SJCRH30 (cell line): ENCODE measurements around the gene CCSER2. TPM values are rescaled to one million over a fixed set of nuclear protein-coding genes. Genes with fewer than 3 reads are reported as not detected.
A peak's percentile ranks its signal among the peaks of the same experiment; 100 is the strongest.
"Not testable (repeated sequence)": the region's sequence is repeated elsewhere in the genome, so short reads cannot be mapped to it uniquely, and the experiment has no call there.

Source experiments
- DNase-seq, 2 experiments: peaks; one replicate each; pipeline ENCODE4 v3.0.0-alpha.2; 2015 to 2020
- H3K27ac ChIP-seq: fragments of 250-450 bp; sonication (Bioruptor Pico); 2 replicates; pipeline ENCODE4 v1.5.1; 2020; ENCODE audit warnings: mild to moderate bottlenecking, moderate library complexity
- H3K27me3 ChIP-seq: fragments of 250-450 bp; sonication (Bioruptor Pico); 2 replicates; pipeline ENCODE4 v1.5.1; 2020; ENCODE audit warnings: mild to moderate bottlenecking, moderate library complexity
- H3K36me3 ChIP-seq: fragments of 250-450 bp; sonication (Bioruptor Pico); 2 replicates; pipeline ENCODE4 v1.5.1; 2020; ENCODE audit warnings: mild to moderate bottlenecking, moderate library complexity
- H3K4me1 ChIP-seq: fragments of 250-450 bp; sonication (Bioruptor Pico); 2 replicates; pipeline ENCODE4 v1.5.1; 2020; ENCODE audit warnings: mild to moderate bottlenecking, moderate library complexity
- H3K4me3 ChIP-seq: fragments of 250-450 bp; sonication (Bioruptor Pico); 2 replicates; pipeline ENCODE4 v1.5.1; 2020; ENCODE audit warnings: mild to moderate bottlenecking, moderate library complexity
- H3K9me3 ChIP-seq: fragments of 250-450 bp; sonication (Bioruptor Pico); replicated peaks from 2 replicates; pipeline ENCODE4 v1.5.1; 2020; ENCODE audit warnings: mild to moderate bottlenecking, moderate library complexity
- total RNA-seq: library from RNA; depleted of rRNA; stranded (reverse); fragments of >200 nt; shearing (Covaris generic); gene quantifications from 2 replicates; pipeline ENCODE4 v1.2.3, GENCODE V29; 2014

Gene CCSER2
- total RNA-seq, 1 experiment from 2014 or later: 16.5 TPM

- Histone ChIP-seq H3K27ac (no peak overlapping the region), H3K4me1 (no peaks in the 10 kb centered on the region), H3K36me3 (no peaks in the 10 kb centered on the region), H3K4me3 (no peak overlapping the region), H3K27me3 (no peaks in the 10 kb centered on the region), H3K9me3 (no peaks in the 10 kb centered on the region)
- no peak for DNase-seq
Observed at GRCh38 chr10:84407388-84408049, 79.1 kb downstream of the CCSER2 start.

DNA sequence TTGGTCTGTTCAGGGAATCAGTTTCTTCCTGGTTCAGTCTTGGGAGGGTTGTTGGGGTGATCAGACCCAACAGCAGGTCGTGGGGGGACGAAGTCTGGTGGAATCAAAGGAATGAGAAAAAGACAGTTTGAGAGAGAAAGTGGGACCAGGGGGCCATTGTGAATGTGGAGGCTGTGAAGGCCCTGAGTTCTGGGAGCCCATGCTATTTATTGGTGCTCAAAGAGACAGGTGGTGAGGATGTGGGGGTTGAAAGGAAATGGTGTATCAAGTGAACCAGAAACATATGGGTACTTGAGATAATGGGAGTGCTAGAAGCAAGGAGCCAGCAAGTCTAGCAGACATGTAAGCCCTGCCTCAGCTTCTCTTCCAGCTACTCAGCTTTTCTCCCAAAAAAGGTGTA lies 84.1 kb downstream of the CCSER2 start:
- no peak for DNase-seq
- H3K36me3 ChIP-seq: no peaks in the 10 kb centered on the region
- H3K9me3 ChIP-seq: 0 out of 2 replicates have a peak, but pooled peaks cover 3% of the 10 kb centered on the region
- no peak overlapping the region for H3K27ac ChIP-seq
- no peaks in the 10 kb centered on the region for H3K27me3 ChIP-seq
- H3K4me1 ChIP-seq: no peaks in the 10 kb centered on the region
- no peak overlapping the region for H3K4me3 ChIP-seq

GRCh38 chr10:84414110-84414509 lies 85.7 kb downstream of the CCSER2 start:
- H3K9me3 ChIP-seq, H3K27ac ChIP-seq, H3K27me3 ChIP-seq, DNase-seq, H3K4me3 ChIP-seq, H3K36me3 ChIP-seq, H3K4me1 ChIP-seq: not testable (repeated sequence)

GRCh38 chr10:84415539-84416244 lies 87.3 kb downstream of the CCSER2 start:
- H3K9me3 ChIP-seq: 0 out of 2 replicates have a peak, but pooled peaks cover 3% of the 10 kb centered on the region
- no peak overlapping the region for H3K4me3 ChIP-seq
- DNase-seq: no peak
- H3K27me3 ChIP-seq: no peaks in the 10 kb centered on the region
- no peak overlapping the region for H3K27ac ChIP-seq
- no peaks in the 10 kb centered on the region for H3K36me3 ChIP-seq
- no peaks in the 10 kb centered on the region for H3K4me1 ChIP-seq

DNA sequence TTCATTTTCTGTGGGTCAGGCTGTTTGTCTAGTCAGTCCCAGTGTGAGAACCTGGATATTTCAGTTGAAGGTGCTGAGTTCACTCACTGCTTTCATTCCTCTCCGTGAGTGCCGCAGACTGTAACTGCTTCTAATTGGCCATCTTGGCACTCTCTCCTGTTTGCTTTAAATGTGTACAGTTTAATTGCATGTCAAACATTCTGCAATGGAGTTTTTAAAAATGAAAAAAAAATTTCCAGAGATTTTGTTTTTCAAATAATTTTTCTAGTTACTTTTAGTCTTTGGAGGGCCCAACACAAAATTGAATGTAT lies 87.8 kb downstream of the CCSER2 start:
- no peaks in the 10 kb centered on the region for H3K36me3 ChIP-seq
- H3K27ac ChIP-seq: no peak overlapping the region
- H3K27me3 ChIP-seq: no peaks in the 10 kb centered on the region
- no peak overlapping the region for H3K4me3 ChIP-seq
- 0 out of 2 replicates have a peak, but pooled peaks cover 3% of the 10 kb centered on the region for H3K9me3 ChIP-seq
- DNase-seq: no peak
- no peaks in the 10 kb centered on the region for H3K4me1 ChIP-seq

- no peak overlapping the region for H3K27ac ChIP-seq
- H3K4me1 ChIP-seq: peaks cover 5% of the 10 kb centered on the region; the same call in 1 of the 2 replicates
- DNase-seq: no peak
- no peaks in the 10 kb centered on the region for H3K9me3 ChIP-seq
- no peaks in the 10 kb centered on the region for H3K36me3 ChIP-seq
- H3K27me3 ChIP-seq: no peaks in the 10 kb centered on the region
- H3K4me3 ChIP-seq: no peak overlapping the region
Observed at GRCh38 chr10:84423719-84424118, 95.3 kb downstream of the CCSER2 start.

DNA sequence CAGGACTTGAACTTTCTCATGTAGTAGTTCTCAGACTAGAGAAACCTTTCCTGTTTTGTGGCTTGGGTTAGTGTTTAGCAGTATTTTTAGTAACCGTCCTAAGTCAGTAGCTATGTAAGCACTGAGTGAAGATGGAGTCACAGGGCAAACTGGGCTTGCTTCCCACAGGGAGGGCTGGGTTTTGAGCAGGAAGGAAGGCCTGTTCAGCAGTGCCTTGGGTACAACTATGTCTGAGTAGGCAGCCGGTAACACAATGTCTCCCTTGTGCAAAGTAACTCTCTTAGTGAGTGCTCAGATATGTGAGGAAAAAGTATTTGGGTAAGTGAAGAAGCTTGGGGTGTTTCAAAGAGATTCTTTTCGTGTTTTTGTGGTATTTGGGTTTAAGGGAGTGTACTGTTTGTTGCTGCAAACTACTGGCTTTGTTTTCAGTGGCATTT lies 96.4 kb downstream of the CCSER2 start:
- Histone ChIP-seq H3K36me3 (no peaks in the 10 kb centered on the region), H3K27ac (peak overlapping the region; percentile 43), H3K4me3 (0 out of 2 replicates have a peak overlapping the region, but pooled peaks have one; percentile 10), H3K9me3 (no peaks in the 10 kb centered on the region), H3K27me3 (no peaks in the 10 kb centered on the region), H3K4me1 (peaks cover 5% of the 10 kb centered on the region; the same call in 1 of the 2 replicates)
- peak; percentile 57 to 64 for DNase-seq

DNA sequence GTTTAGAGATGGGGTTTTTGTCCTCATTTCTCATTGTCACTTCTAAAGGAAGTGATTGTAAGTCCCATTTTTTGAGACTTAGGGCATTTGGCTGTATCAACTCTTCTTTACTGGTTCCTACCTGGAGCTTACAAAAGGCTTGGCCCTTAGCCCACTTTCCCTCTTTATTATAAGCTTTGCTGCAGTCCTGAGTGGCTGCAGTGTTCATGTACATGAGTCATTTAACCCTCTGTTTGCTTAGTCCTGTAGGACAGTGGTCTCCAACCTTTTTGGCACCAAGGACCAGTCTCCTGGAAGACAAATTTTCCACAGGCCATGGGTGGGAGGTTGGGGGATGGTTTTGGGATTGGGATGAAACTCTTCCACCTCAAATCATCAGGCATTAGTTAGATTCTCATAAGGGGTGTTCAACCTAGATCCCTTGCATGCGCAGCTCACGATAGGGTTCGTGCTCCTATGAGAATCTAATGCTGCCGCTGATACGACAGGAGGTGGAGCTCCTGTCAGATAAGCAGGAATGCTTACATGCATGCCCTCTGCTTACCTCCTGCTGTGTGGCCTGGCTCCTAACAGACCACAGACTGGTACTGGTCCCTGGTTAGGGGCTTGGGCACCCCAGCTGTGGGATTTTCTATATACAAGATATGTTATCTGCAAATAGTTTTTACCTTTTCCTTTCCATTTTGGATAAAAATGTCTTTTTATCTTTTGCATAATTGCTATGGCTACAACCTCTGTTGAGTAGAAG lies 99.7 kb downstream of the CCSER2 start:
- no peaks in the 10 kb centered on the region for H3K36me3 ChIP-seq
- no peak overlapping the region for H3K4me3 ChIP-seq
- H3K27me3 ChIP-seq: no peaks in the 10 kb centered on the region
- H3K9me3 ChIP-seq: no peaks in the 10 kb centered on the region
- H3K4me1 ChIP-seq: peaks cover 5% of the 10 kb centered on the region; the same call in 1 of the 2 replicates
- no peak overlapping the region for H3K27ac ChIP-seq
- no peak for DNase-seq

- Histone ChIP-seq H3K4me3 (no peak overlapping the region), H3K4me1 (peaks cover 5% of the 10 kb centered on the region; the same call in 1 of the 2 replicates), H3K9me3 (no peaks in the 10 kb centered on the region), H3K27me3 (no peaks in the 10 kb centered on the region), H3K27ac (no peak overlapping the region), H3K36me3 (no peaks in the 10 kb centered on the region)
- no peak for DNase-seq
Observed at GRCh38 chr10:84428711-84429110, 100.3 kb downstream of the CCSER2 start.

GRCh38 chr10:84429926-84430520 lies 101.6 kb downstream of the CCSER2 start:
- Histone ChIP-seq H3K36me3 (no peaks in the 10 kb centered on the region), H3K9me3 (no peaks in the 10 kb centered on the region), H3K4me1 (peaks cover 4% of the 10 kb centered on the region; the same call in 1 of the 2 replicates), H3K27me3 (no peaks in the 10 kb centered on the region), H3K27ac (no peak overlapping the region), H3K4me3 (no peak overlapping the region)
- DNase-seq: peak; percentile 34 to 51

DNA sequence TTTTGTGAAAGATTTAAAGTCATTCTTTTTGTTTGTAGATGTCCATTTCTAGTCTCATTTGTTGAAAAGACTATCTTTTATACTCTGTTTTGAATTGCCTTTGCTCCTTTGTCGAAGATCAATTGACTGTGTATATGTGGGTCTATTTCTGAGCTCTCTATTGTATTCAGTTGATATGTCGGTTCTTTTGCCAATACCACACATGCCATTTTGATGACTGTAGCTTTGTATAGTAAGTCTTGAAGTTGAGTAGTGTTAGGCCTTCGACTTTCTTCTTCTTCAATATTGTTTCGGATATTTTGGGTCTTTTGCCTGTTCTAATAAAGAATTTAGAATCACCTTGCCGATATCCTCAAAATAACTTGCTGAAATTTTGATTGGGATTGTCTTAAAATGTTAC lies 104.5 kb downstream of the CCSER2 start:
- no peaks in the 10 kb centered on the region for H3K9me3 ChIP-seq
- DNase-seq: no peak
- no peaks in the 10 kb centered on the region for H3K36me3 ChIP-seq
- no peak overlapping the region for H3K4me3 ChIP-seq
- H3K27ac ChIP-seq: no peak overlapping the region
- H3K4me1 ChIP-seq: no peaks in the 10 kb centered on the region
- H3K27me3 ChIP-seq: no peaks in the 10 kb centered on the region

DNA sequence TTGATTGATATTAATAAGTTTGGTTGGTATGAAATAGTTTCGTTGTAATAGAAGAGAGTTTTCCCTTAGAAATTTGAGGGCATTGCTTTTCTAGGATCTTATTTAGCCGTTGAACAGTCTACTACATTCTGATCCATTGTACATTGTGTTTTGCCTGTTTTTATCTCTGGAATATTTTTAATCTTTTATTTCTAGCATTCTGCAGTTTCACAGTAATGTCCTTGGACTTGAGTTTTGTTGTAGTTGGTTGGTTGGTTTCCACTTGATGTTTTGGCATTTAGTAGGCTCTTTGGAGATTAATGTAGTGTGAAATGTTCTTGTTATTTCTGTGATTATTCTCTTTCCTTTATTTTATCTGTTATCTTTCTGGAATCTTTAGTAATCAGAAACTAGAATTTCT lies 112.4 kb downstream of the CCSER2 start:
- Histone ChIP-seq H3K36me3 (no peaks in the 10 kb centered on the region), H3K27ac (no peak overlapping the region), H3K9me3 (no peaks in the 10 kb centered on the region)

DNA sequence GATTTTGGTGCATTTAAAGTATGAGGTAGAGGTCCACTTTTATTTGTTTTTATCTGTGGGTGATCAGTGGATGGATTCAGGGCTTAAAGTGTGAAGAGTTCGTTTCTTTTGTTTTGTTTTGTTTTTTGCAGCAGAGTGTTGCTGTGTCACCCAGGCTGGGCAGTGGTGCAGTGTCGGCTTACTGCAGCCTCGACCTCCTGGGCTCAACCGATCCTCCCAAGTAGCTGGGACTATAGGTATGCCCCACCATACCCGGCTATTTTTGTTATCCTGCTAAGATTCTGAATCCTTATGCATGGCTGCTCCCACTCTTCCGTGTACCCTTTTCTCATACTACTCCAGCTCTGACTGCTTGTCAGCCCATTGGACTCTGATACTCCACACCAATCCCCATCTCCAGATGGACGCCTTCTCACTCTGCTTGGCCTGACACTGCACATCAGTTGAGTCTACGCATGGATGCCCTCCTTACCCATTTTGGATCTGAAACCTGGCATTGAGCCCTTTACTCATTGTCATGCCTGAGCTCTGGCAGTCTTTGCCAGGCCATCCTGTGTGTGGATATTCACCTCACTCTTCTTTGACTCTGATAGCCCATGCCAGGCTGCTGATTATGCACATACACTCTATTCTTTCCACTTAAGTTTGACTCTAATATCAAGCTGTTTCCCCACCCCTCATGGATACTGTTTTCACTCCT lies 119.5 kb downstream of the CCSER2 start:
- no peak for DNase-seq
- Histone ChIP-seq H3K36me3 (no peaks in the 10 kb centered on the region), H3K9me3 (no peaks in the 10 kb centered on the region), H3K4me1 (0 out of 2 replicates have a peak, but pooled peaks cover 8% of the 10 kb centered on the region), H3K4me3 (no peak overlapping the region), H3K27ac (no peak overlapping the region), H3K27me3 (no peaks in the 10 kb centered on the region)

More for the DNA sequence above, 112.4 kb downstream of the CCSER2 start:
- Histone ChIP-seq H3K27me3 (no peaks in the 10 kb centered on the region), H3K4me3 (no peak overlapping the region), H3K4me1 (no peaks in the 10 kb centered on the region)
- DNase-seq: no peak

GRCh38 chr10:84449351-84449750 lies 121.0 kb downstream of the CCSER2 start:
- H3K36me3 ChIP-seq, H3K4me1 ChIP-seq, H3K27me3 ChIP-seq, H3K4me3 ChIP-seq, H3K27ac ChIP-seq, DNase-seq, H3K9me3 ChIP-seq: not testable (repeated sequence)
